Measurements from ENCODE around the gene SCAMP2. TPM values are rescaled to one million over a fixed set of nuclear protein-coding genes. Genes with fewer than 3 reads are reported as not detected.

SCAMP2 gene
- total RNA-seq, 3 donors from 2014 or later (not counting 1 experiment from before 2014, with no cell fraction given) = 78.8 to 101 (median 92.8) TPM

- H3K4me3 Mint-ChIP-seq = peak overlapping the region; percentile 21
- peaks cover 63 to 76% of the 10 kb centered on the region in 2 donors for H3K4me1 Mint-ChIP-seq
- 60% methylated on average over 11 of the region's 11 CpGs for WGBS (ENCODE audit: insufficient coverage)
- H3K9me3 Mint-ChIP-seq = no peaks in the 10 kb centered on the region
- DNase-seq (no peak), ATAC-seq (peak; percentile 50 to 73 (median 58))
- intact Hi-C loops (cut with micrococcal nuclease) = no loop called here
- H3K27ac ChIP-seq (ENCODE audit: low read length) = peak overlapping the region; percentile 19
- no peaks in the 10 kb centered on the region for H3K36me3 Mint-ChIP-seq
- H3K4me1 ChIP-seq (ENCODE audit: control insufficient read depth, insufficient read depth, low read length) = peaks cover 71% of the 10 kb centered on the region
- no peaks in the 10 kb centered on the region for H3K9me3 ChIP-seq (ENCODE audit: control insufficient read depth, insufficient read depth, low read length)
- peaks cover 3% of the 10 kb centered on the region for H3K36me3 ChIP-seq (ENCODE audit: control insufficient read depth, insufficient read depth, low read length)
- H3K4me3 ChIP-seq (ENCODE audit: low read length) = no peak overlapping the region
- no peaks in the 10 kb centered on the region for H3K27me3 Mint-ChIP-seq (ENCODE audit: low read depth in 2 of 2)
- no peak for TF ChIP-seq CTCF (IDR thresholded peaks at IDR 0.05)
- H3K27ac Mint-ChIP-seq = peak overlapping the region; percentile 53 to 86
- no peaks in the 10 kb centered on the region for H3K27me3 ChIP-seq (ENCODE audit: control insufficient read depth, insufficient read depth, low read length)
Observed at GRCh38 chr15:74863239-74864056, 9.7 kb downstream of the SCAMP2 start.

- DNase-seq (no peak), ATAC-seq (no peak)
- H3K4me1 ChIP-seq (ENCODE audit: control insufficient read depth, insufficient read depth, low read length) = peaks cover 45% of the 10 kb centered on the region
- peaks cover 11% of the 10 kb centered on the region for H3K36me3 ChIP-seq (ENCODE audit: control insufficient read depth, insufficient read depth, low read length)
- peak overlapping the region; percentile 50 for H3K4me3 Mint-ChIP-seq
- H3K9me3 ChIP-seq (ENCODE audit: control insufficient read depth, insufficient read depth, low read length) = no peaks in the 10 kb centered on the region
- H3K27me3 Mint-ChIP-seq (ENCODE audit: low read depth in 2 of 2) = no peaks in the 10 kb centered on the region
- peaks cover 38 to 52% of the 10 kb centered on the region in 2 donors for H3K4me1 Mint-ChIP-seq
- no peaks in the 10 kb centered on the region for H3K27me3 ChIP-seq (ENCODE audit: control insufficient read depth, insufficient read depth, low read length)
- no peak for TF ChIP-seq CTCF (IDR thresholded peaks at IDR 0.05)
- peak overlapping the region; percentile 61 to 88 for H3K27ac Mint-ChIP-seq
- H3K27ac ChIP-seq (ENCODE audit: low read length) = peak overlapping the region; percentile 20
- no peaks in the 10 kb centered on the region for H3K9me3 Mint-ChIP-seq
- no peak overlapping the region for H3K4me3 ChIP-seq (ENCODE audit: low read length)
- H3K36me3 Mint-ChIP-seq = no peaks in the 10 kb centered on the region
- WGBS (ENCODE audit: insufficient coverage) = 92% methylated on average over 3 of the region's 4 CpGs
- intact Hi-C loops (cut with micrococcal nuclease) = loop anchor here (2.0 kb wide), 1 partner anchor 14 kb away; no protein-coding TSS in a partner anchor
Observed at GRCh38 chr15:74858369-74858740, 14.8 kb downstream of the SCAMP2 start.

GRCh38 chr15:74857671-74858368 lies 15.3 kb downstream of the SCAMP2 start:
- H3K36me3 ChIP-seq (ENCODE audit: control insufficient read depth, insufficient read depth, low read length) = peaks cover 16% of the 10 kb centered on the region
- intact Hi-C loops (cut with micrococcal nuclease) = loop anchor here (2.0 kb wide), 1 partner anchor 13 kb away; no protein-coding TSS in a partner anchor
- ATAC-seq = peak; percentile 84 to 92 (median 90)
- Mint-ChIP-seq H3K4me1 (peaks cover 38 to 46% of the 10 kb centered on the region in 2 donors), H3K27ac (peak overlapping the region; percentile 61 to 88), H3K9me3 (no peaks in the 10 kb centered on the region), H3K36me3 (no peaks in the 10 kb centered on the region), H3K27me3 (ENCODE audit: low read depth in 2 of 2) (no peaks in the 10 kb centered on the region), H3K4me3 (peak overlapping the region; percentile 50)
- DNase-seq = peak in 1 of 2 donors; percentile 30
- WGBS (ENCODE audit: insufficient coverage) = 58% methylated on average over 9 of the region's 9 CpGs
- no peaks in the 10 kb centered on the region for H3K27me3 ChIP-seq (ENCODE audit: control insufficient read depth, insufficient read depth, low read length)
- H3K9me3 ChIP-seq (ENCODE audit: control insufficient read depth, insufficient read depth, low read length) = no peaks in the 10 kb centered on the region
- peaks cover 39% of the 10 kb centered on the region for H3K4me1 ChIP-seq (ENCODE audit: control insufficient read depth, insufficient read depth, low read length)
- peak overlapping the region; percentile 34 for H3K27ac ChIP-seq (ENCODE audit: low read length)
- TF ChIP-seq CTCF (IDR thresholded peaks at IDR 0.05) = no peak
- H3K4me3 ChIP-seq (ENCODE audit: low read length) = no peak overlapping the region

Measured in natural killer cell (primary cell).